WTC11 (cell line): ENCODE data around the gene STAMBPL1. TPM values are rescaled to one million over a fixed set of nuclear protein-coding genes. Genes with fewer than 3 reads are reported as not detected.

Source experiments
- ATAC-seq: fragments of 200-7000 bp; cut with Tn5 transposase; 2 replicates; pipeline ENCODE4 v1.10.0; 2021; ENCODE audit warnings: mild to moderate bottlenecking, moderate library complexity
- CTCF ChIA-PET: fragments of 300-600 bp; sonication (Branson Sonifier 250); formaldehyde crosslinking; loops from one replicate; lab custom pipeline; 2021; ENCODE audit warnings: antibody characterized with exemption; lab: Charles Lee
- POLR2A ChIA-PET: fragments of 350-600 bp; sonication (Branson Sonifier 250); formaldehyde crosslinking; loops from one replicate; lab custom pipeline; 2021; ENCODE audit warnings: antibody characterized with exemption; lab: Charles Lee
- DNase-seq: peaks from one replicate; pipeline ENCODE4 v3.0.0; 2021; ENCODE audit warnings: low spot score
- H3K27ac Mint-ChIP-seq: 2 replicates; pipeline ENCODE4 v1.8.0; 2021; ENCODE audit warnings: mixed read lengths
- H3K27me3 Mint-ChIP-seq: 2 replicates; pipeline ENCODE4 v1.8.0; 2021; ENCODE audit warnings: low read depth, mild to moderate bottlenecking, moderate library complexity, mixed read lengths
- H3K36me3 Mint-ChIP-seq: 2 replicates; pipeline ENCODE4 v1.8.0; 2021; ENCODE audit warnings: mixed read lengths
- H3K4me1 Mint-ChIP-seq: 2 replicates; pipeline ENCODE4 v1.8.0; 2022; ENCODE audit warnings: mixed read lengths
- H3K4me3 Mint-ChIP-seq: 2 replicates; pipeline ENCODE4 v1.8.0; 2021; ENCODE audit warnings: mild to moderate bottlenecking, moderate library complexity, mixed read lengths
- H3K9me3 Mint-ChIP-seq: 2 replicates; pipeline ENCODE4 v1.8.0; 2021; ENCODE audit warnings: mixed read lengths
- ATF1 ChIP-seq: sonication (generic); formaldehyde crosslinking; IDR thresholded peaks from 2 replicates; pipeline ENCODE4 v1.8.1; 2023; ENCODE audit warnings: mild to moderate bottlenecking, moderate library complexity, missing genetic modification reagents
- ATF2 ChIP-seq: sonication (generic); formaldehyde crosslinking; IDR thresholded peaks from 2 replicates; pipeline ENCODE4 v1.8.1; 2022; ENCODE audit warnings: low read depth, missing genetic modification reagents, borderline replicate concordance
- ATF3 ChIP-seq: sonication (generic); formaldehyde crosslinking; conservative IDR thresholded peaks from 2 replicates; pipeline ENCODE4 v1.8.1; 2022; ENCODE audit warnings: mild to moderate bottlenecking, missing genetic modification reagents
- CBFB ChIP-seq: sonication (generic); formaldehyde crosslinking; IDR thresholded peaks from 2 replicates; pipeline ENCODE4 v1.8.1; 2022; ENCODE audit warnings: mild to moderate bottlenecking, low read depth, missing genetic modification reagents
- E2F4 ChIP-seq: sonication (generic); formaldehyde crosslinking; IDR thresholded peaks from 2 replicates; pipeline ENCODE4 v1.8.1; 2022; ENCODE audit warnings: low read depth, mild to moderate bottlenecking, moderate library complexity, missing genetic modification reagents, borderline replicate concordance
- ESRRA ChIP-seq: sonication (generic); formaldehyde crosslinking; IDR thresholded peaks from 2 replicates; pipeline ENCODE4 v1.8.1; 2022; ENCODE audit warnings: mild to moderate bottlenecking, missing genetic modification reagents, borderline replicate concordance
- NR3C1 ChIP-seq: sonication (generic); formaldehyde crosslinking; conservative IDR thresholded peaks from 2 replicates; pipeline ENCODE4 v1.8.1; 2023; ENCODE audit warnings: low read depth, mild to moderate bottlenecking, missing genetic modification reagents
- SP1 ChIP-seq: sonication (generic); formaldehyde crosslinking; conservative IDR thresholded peaks from 2 replicates; pipeline ENCODE4 v1.8.1; 2022; ENCODE audit warnings: missing genetic modification reagents
- TEAD1 ChIP-seq: sonication (generic); formaldehyde crosslinking; IDR thresholded peaks from 2 replicates; pipeline ENCODE4 v1.8.0; 2022; ENCODE audit warnings: mild to moderate bottlenecking, missing genetic modification reagents
- USF2 ChIP-seq: sonication (generic); formaldehyde crosslinking; IDR thresholded peaks from 2 replicates; pipeline ENCODE4 v1.8.1; 2023; ENCODE audit warnings: mild to moderate bottlenecking, missing genetic modification reagents, moderate library complexity
- ZBTB21 ChIP-seq: sonication (generic); formaldehyde crosslinking; IDR thresholded peaks from 2 replicates; pipeline ENCODE4 v1.8.1; 2023; ENCODE audit warnings: mild to moderate bottlenecking, missing genetic modification reagents, borderline replicate concordance
- ZNF121 ChIP-seq: sonication (generic); formaldehyde crosslinking; IDR thresholded peaks from 2 replicates; pipeline ENCODE4 v1.8.0; 2023; ENCODE audit warnings: missing genetic modification reagents
- ZNF219 ChIP-seq: sonication (generic); formaldehyde crosslinking; IDR thresholded peaks from 2 replicates; pipeline ENCODE4 v1.8.0; 2023; ENCODE audit warnings: missing genetic modification reagents, mild to moderate bottlenecking, borderline replicate concordance
- ZNF263 ChIP-seq: sonication (generic); formaldehyde crosslinking; IDR thresholded peaks from 2 replicates; pipeline ENCODE4 v1.8.1; 2022; ENCODE audit warnings: low read depth, mild to moderate bottlenecking, moderate library complexity, missing genetic modification reagents
- ZNF317 ChIP-seq: sonication (generic); formaldehyde crosslinking; IDR thresholded peaks from 2 replicates; pipeline ENCODE4 v1.8.1; 2023; ENCODE audit warnings: low read depth, mild to moderate bottlenecking, moderate library complexity, missing genetic modification reagents, borderline replicate concordance
- ZNF423 ChIP-seq: fragments of 250-450 bp; sonication (Bioruptor Pico); IDR thresholded peaks from 2 replicates; pipeline ENCODE4 v2.1.2; 2022; ENCODE audit warnings: mild to moderate bottlenecking, moderate library complexity
- ZNF532 ChIP-seq: fragments of 250-450 bp; sonication (Bioruptor Pico); IDR thresholded peaks from 2 replicates; pipeline ENCODE4 v1.9.0; 2021; ENCODE audit warnings: mild to moderate bottlenecking, borderline replicate concordance
- total RNA-seq: library from RNA; stranded (reverse); gene quantifications from 3 replicates; pipeline ENCODE4 v1.2.3, GENCODE V29; 2021
- TF ChIP-seq, protein P1 (sequence below): sonication (generic); formaldehyde crosslinking; IDR thresholded peaks from 2 replicates; pipeline ENCODE4 v1.8.1; 2022; ENCODE audit warnings: missing genetic modification reagents, borderline replicate concordance
- TF ChIP-seq, protein P2 (sequence below): sonication (generic); formaldehyde crosslinking; IDR thresholded peaks from 2 replicates; pipeline ENCODE4 v1.8.0; 2022; ENCODE audit warnings: mild to moderate bottlenecking, missing genetic modification reagents

Gene STAMBPL1
- total RNA-seq, 1 experiment from 2014 or later = 3.9 TPM

- TF ChIP-seq ATF2 (CRISPR knock-in tag) (no peak), ZNF423 (CRISPR knock-in tag) (no peak), ATF3 (no peak), ZBTB21 (CRISPR knock-in tag) (no peak), TEAD1 (no peak), ZNF219 (CRISPR knock-in tag) (no peak), USF2 (CRISPR knock-in tag) (no peak)
Measured at GRCh38 chr10:88936656-88937055, 56.6 kb downstream of the STAMBPL1 start (continued).

DNA sequence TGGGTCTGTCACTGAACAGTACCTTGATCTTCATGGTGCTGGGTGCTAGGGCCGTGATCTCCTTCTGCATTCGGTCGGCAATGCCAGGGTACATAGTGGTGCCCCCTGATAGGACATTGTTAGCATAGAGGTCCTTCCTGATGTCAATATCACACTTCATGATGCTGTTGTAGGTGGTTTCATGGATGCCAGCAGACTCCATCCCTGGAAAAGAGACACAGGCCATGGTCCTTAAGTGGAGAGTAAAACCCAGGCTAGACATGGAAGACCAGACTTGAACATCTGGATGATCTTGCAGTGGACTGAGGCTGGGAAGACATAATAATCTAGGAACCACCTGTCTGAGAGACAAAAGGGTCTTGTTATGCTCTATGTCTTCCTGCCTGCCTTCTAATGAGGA, 58.0 kb downstream of the STAMBPL1 start:
- H3K36me3 Mint-ChIP-seq = no peaks in the 10 kb centered on the region
- no peaks in the 10 kb centered on the region for H3K27me3 Mint-ChIP-seq
- DNase-seq (no peak), ATAC-seq (no peak)
- ChIA-PET CTCF (interaction anchor here (2.3 kb wide), 1 partner anchor 49 kb away, joined by 8 read pairs; no protein-coding TSS in a partner anchor), POLR2A (no interaction called here)
- H3K4me1 Mint-ChIP-seq = peaks cover 9% of the 10 kb centered on the region
- H3K9me3 Mint-ChIP-seq = no peaks in the 10 kb centered on the region
- H3K27ac Mint-ChIP-seq = no peak overlapping the region
- no peak overlapping the region for H3K4me3 Mint-ChIP-seq
- TF ChIP-seq ESRRA (CRISPR knock-in tag) = no peak
- TF ChIP-seq TEAD1 = no peak
- no peak for TF ChIP-seq ATF1 (CRISPR knock-in tag)
- TF ChIP-seq ATF2 (CRISPR knock-in tag) = no peak
- TF ChIP-seq CBFB (CRISPR knock-in tag) = no peak
- no peak for TF ChIP-seq E2F4 (CRISPR knock-in tag)
- TF ChIP-seq, protein P1, sequence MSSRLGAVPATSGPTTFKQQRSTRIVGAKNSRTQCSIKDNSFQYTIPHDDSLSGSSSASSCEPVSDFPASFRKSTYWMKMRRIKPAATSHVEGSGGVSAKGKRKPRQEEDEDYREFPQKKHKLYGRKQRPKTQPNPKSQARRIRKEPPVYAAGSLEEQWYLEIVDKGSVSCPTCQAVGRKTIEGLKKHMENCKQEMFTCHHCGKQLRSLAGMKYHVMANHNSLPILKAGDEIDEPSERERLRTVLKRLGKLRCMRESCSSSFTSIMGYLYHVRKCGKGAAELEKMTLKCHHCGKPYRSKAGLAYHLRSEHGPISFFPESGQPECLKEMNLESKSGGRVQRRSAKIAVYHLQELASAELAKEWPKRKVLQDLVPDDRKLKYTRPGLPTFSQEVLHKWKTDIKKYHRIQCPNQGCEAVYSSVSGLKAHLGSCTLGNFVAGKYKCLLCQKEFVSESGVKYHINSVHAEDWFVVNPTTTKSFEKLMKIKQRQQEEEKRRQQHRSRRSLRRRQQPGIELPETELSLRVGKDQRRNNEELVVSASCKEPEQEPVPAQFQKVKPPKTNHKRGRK (CRISPR knock-in tag) = no peak
- TF ChIP-seq, protein P2, sequence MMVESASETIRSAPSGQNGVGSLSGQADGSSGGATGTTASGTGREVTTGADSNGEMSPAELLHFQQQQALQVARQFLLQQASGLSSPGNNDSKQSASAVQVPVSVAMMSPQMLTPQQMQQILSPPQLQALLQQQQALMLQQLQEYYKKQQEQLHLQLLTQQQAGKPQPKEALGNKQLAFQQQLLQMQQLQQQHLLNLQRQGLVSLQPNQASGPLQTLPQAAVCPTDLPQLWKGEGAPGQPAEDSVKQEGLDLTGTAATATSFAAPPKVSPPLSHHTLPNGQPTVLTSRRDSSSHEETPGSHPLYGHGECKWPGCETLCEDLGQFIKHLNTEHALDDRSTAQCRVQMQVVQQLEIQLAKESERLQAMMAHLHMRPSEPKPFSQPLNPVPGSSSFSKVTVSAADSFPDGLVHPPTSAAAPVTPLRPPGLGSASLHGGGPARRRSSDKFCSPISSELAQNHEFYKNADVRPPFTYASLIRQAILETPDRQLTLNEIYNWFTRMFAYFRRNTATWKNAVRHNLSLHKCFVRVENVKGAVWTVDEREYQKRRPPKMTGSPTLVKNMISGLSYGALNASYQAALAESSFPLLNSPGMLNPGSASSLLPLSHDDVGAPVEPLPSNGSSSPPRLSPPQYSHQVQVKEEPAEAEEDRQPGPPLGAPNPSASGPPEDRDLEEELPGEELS = no peak
- TF ChIP-seq ZNF423 (CRISPR knock-in tag) = no peak
- no peak for TF ChIP-seq SP1 (CRISPR knock-in tag)
- TF ChIP-seq USF2 (CRISPR knock-in tag) = no peak
- TF ChIP-seq ZNF263 = no peak
- TF ChIP-seq ZNF317 = no peak
- no peak for TF ChIP-seq ZNF532
- TF ChIP-seq ZNF121 (CRISPR knock-in tag) = no peak
- no peak for TF ChIP-seq NR3C1 (CRISPR knock-in tag)
